BLaER1 treated with 17β-estradiol and CSF1 and Interleukin-3, amounts not matched to agents 10 nM and 100 nM (cell line): ENCODE measurements around the gene TMEM81.

ENCODE experiments used
- H3K27ac ChIP-seq, 11 experiments: shearing (Covaris generic); formaldehyde crosslinking; 2 replicates each; pipeline ENCODE4 v1.8.1; 2022
- H3K27me3 ChIP-seq, 11 experiments: shearing (Covaris generic); formaldehyde crosslinking; 2 replicates each; pipeline ENCODE4 v1.8.1; 2022
- H3K36me3 ChIP-seq, 11 experiments: shearing (Covaris generic); formaldehyde crosslinking; 2 replicates each; pipeline ENCODE4 v1.8.1; 2022
- H3K4me1 ChIP-seq, 10 experiments: shearing (Covaris generic); formaldehyde crosslinking; 2 replicates each; pipeline ENCODE4 v1.8.1; 2022
- H3K4me2 ChIP-seq, 11 experiments: shearing (Covaris generic); formaldehyde crosslinking; 2 replicates each; pipeline ENCODE4 v1.8.1; 2022
- H3K4me3 ChIP-seq, 10 experiments: shearing (Covaris generic); formaldehyde crosslinking; 2 replicates each; pipeline ENCODE4 v1.8.1; 2022
- H3K9ac ChIP-seq, 11 experiments: shearing (Covaris generic); formaldehyde crosslinking; 2 replicates each; pipeline ENCODE4 v1.8.1; 2022
- H3K9me3 ChIP-seq, 11 experiments: shearing (Covaris generic); formaldehyde crosslinking; replicated peaks in 1 of 11; 2 replicates each; pipeline ENCODE4 v1.8.1; 2022
- H4K20me1 ChIP-seq, 11 experiments: shearing (Covaris generic); formaldehyde crosslinking; 2 replicates each; pipeline ENCODE4 v1.8.1; 2022
- Cebpa-rat ChIP-seq, 11 experiments: shearing (Covaris generic); IDR thresholded peaks; 2 replicates each; pipeline ENCODE4 v1.8.1; 2022

Gene TMEM81

DNA sequence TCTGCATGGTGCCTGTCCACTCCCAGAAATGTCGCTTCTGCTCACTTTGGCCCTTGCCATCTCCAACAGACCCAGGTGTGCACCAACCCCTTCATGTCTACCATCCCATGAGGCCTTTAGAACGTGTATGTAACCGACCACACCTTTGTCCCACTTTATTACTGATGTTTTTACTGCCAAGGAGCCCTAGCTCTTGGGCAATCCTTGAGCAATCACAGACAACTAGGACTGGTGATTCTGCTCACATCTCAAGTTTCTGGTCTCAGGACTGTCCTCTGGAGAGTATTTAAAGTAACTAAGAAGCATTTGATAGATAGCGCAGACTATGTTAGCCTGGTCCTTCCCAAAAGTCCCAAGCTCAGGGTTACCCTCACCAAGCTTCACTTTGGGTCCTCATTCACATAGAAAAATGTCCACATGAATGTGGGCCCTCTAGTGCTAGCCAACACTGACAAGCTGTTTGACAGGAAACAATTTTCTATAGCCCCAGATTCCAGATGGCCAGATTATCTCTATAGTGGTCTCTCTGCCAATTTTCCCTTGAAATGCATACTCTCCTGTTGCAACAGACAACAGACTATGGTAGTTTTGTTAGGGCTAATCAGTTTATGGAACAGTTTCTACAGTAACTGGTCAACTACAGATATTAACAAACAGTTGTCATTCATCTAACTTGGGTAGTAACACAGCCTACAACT, 6.9 kb upstream of the TMEM81 start:
- TF ChIP-seq Cebpa-rat (IDR thresholded peaks at IDR 0.05) = no peak
- peaks cover 89 to 100% (median 96%) of the 10 kb centered on the region in 11 experiments for H3K36me3 ChIP-seq
- no peak overlapping the region for H3K4me3 ChIP-seq
- H3K4me2 ChIP-seq = no peak overlapping the region
- H3K27ac ChIP-seq = no peak overlapping the region
- H3K27me3 ChIP-seq = no peaks in the 10 kb centered on the region
- H3K9ac ChIP-seq = no peak overlapping the region
- H4K20me1 ChIP-seq = peaks cover 0 to 20% (median 0%) of the 10 kb centered on the region in 11 experiments; a peak in 5 of 22 replicates
- H3K9me3 ChIP-seq = no peaks in the 10 kb centered on the region
- no peaks in the 10 kb centered on the region for H3K4me1 ChIP-seq

DNA sequence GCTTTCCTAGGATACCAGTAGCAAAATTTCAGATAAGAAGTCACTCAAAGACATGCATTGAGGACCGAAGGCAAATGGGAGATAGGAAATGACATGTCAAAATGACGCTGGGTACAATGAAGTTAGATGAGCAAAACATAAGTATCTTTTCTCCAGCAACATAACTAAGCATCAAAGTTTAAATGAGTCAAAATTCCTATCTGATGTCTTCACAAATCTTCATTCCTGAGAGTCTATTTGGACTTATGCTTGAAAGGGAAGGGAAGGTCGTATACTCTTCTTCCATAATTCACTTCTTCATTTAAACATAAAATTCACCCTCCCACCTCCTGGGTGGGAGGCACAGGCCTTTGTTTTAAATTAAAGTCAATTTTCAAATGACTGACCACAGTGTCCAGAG, 4.1 kb upstream of the TMEM81 start:
- no peak overlapping the region for H3K27ac ChIP-seq
- H4K20me1 ChIP-seq = peaks cover 0 to 20% (median 0%) of the 10 kb centered on the region in 11 experiments; a peak in 4 of 22 replicates
- H3K36me3 ChIP-seq = peaks cover 85 to 100% (median 94%) of the 10 kb centered on the region in 11 experiments
- no peaks in the 10 kb centered on the region for H3K9me3 ChIP-seq
- no peak overlapping the region for H3K4me2 ChIP-seq
- TF ChIP-seq Cebpa-rat (IDR thresholded peaks at IDR 0.05) = no peak
- no peak overlapping the region for H3K9ac ChIP-seq
- no peaks in the 10 kb centered on the region for H3K27me3 ChIP-seq
- H3K4me3 ChIP-seq = no peak overlapping the region
- H3K4me1 ChIP-seq = no peaks in the 10 kb centered on the region

DNA sequence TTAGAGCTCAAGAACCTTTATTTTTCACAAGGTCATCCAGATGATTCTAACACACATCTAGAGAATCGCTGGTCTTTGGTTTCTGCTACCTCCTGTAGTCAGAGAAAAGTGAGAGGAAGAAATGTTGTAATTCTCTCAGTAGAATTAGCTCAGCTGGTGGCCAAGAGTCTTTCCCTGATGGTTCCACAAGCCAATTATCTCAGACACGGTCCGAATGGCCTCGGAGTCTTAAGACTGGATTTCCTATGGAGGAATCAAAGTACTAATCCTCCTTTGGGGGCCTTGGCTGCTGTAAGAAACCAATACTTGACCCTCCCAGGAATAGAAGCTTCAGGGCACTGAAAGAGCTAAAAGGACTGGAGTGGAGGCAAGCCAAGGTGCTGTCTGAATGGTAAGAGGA, 1.8 kb downstream of the TMEM81 start:
- H3K4me1 ChIP-seq = no peaks in the 10 kb centered on the region
- no peak for TF ChIP-seq Cebpa-rat (IDR thresholded peaks at IDR 0.05)
- H3K4me3 ChIP-seq = no peak overlapping the region
- 0 out of 22 replicates have a peak, but pooled peaks cover 0 to 3% (median 0%) of the 10 kb centered on the region in 11 experiments for H4K20me1 ChIP-seq
- H3K9ac ChIP-seq = no peak overlapping the region
- peaks cover 34 to 52% (median 45%) of the 10 kb centered on the region in 11 experiments for H3K36me3 ChIP-seq
- H3K27me3 ChIP-seq = no peaks in the 10 kb centered on the region
- H3K4me2 ChIP-seq = no peak overlapping the region
- no peak overlapping the region for H3K27ac ChIP-seq
- no peaks in the 10 kb centered on the region for H3K9me3 ChIP-seq

DNA sequence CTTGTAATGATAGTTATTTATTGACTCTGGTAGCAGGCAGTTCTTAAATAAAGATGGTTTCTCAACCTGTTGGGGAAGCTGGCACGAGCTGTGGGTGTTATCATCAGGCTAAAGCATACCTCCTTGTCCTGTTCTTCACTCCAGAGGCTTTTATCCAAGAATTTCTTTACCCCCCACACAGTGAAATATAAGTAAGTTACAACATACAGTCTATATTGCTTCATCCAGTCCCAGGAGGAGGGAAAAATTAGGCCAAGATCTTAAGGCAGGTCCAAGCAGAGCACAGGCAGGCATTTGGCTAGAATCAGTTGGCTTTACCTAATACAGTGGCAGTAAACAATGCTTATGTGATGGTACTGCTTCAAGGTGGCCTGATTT, 6.3 kb downstream of the TMEM81 start:
- no peaks in the 10 kb centered on the region for H3K27me3 ChIP-seq
- H3K4me1 ChIP-seq = peaks cover 0 to 10% (median 7%) of the 10 kb centered on the region in 10 experiments; a peak in 9 of 20 replicates
- H3K4me2 ChIP-seq = no peak overlapping the region
- no peak overlapping the region for H3K9ac ChIP-seq
- no peaks in the 10 kb centered on the region for H3K9me3 ChIP-seq
- no peak for TF ChIP-seq Cebpa-rat (IDR thresholded peaks at IDR 0.05)
- H3K36me3 ChIP-seq = peaks cover 0 to 7% (median 4%) of the 10 kb centered on the region in 11 experiments; a peak in 7 of 22 replicates
- no peak overlapping the region for H3K4me3 ChIP-seq
- H4K20me1 ChIP-seq = peaks cover 0 to 13% (median 0%) of the 10 kb centered on the region in 11 experiments; a peak in 2 of 22 replicates
- no peak overlapping the region for H3K27ac ChIP-seq

DNA sequence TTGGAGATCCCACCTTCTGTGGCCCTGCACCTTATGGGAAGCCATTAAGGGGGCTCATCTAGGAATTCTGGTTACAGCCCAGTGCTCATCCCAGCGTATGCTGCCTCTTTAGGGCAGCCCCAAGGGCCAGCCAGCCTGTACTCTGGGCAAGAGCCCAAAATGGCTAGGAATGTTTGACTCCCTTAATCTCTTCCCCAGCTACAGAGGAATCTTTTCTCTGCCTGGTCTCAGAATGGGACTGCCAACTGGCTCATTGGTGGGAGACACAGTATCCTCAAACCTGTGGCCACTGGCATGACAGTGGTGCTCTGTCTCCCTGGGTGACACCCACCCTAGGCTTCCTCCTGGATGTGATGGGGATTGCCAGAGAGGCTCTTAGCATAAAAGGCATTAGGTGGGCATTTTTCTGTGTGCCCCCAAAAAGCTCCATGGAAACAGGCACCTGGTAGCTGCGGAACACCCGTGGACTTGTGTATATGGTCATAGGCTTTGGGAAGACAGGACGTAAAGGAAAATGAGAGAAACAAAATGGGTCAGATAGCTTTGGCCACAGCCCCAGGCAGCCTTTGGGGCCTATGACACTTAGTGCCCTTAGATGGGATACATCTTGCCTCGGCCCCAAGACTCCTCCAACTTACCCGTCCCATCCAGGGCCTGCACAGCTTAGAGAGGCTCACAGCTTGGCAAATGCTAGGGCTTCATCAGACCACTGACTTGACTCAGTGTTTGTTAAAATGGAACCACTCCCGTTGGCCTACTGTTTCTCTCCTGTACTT, 6.9 kb downstream of the TMEM81 start:
- Histone ChIP-seq H3K9me3 (no peaks in the 10 kb centered on the region), H4K20me1 (peaks cover 0 to 14% (median 0%) of the 10 kb centered on the region in 11 experiments; a peak in 2 of 22 replicates), H3K27ac (no peak overlapping the region), H3K27me3 (no peaks in the 10 kb centered on the region), H3K4me2 (no peak overlapping the region), H3K4me1 (peaks cover 0 to 10% (median 7%) of the 10 kb centered on the region in 10 experiments; a peak in 9 of 20 replicates), H3K36me3 (peaks cover 0 to 2% (median 0%) of the 10 kb centered on the region in 11 experiments; a peak in 2 of 22 replicates), H3K4me3 (no peak overlapping the region), H3K9ac (no peak overlapping the region)
- no peak for TF ChIP-seq Cebpa-rat (IDR thresholded peaks at IDR 0.05)

DNA sequence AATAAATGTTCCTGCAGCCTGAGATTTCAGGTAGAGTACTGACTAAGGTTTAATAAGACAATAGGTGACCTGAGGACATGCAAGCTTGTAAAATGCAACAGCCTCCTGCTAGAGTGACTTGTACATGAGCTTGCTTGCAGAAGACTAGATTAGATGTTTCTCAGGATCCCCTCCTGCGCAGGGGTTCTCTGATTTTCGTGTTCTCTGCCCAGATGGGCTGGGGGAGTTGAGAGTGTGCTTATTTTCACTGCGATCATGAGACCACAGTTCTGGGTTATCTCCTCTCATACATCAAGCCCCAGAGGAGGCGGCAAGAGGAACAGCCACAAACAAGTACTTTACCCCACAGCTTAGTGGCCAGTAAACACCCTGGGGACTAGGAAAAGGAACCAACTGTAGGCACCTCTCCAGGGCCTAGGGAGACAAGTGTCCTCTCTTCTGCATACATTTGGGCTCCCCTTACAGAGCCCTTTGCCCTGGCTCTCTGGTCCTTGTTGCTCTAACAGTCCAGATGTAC, 8.0 kb downstream of the TMEM81 start:
- H3K4me2 ChIP-seq = peak overlapping the region in 4 of 11 experiments; percentile 3 to 34 (median 27); a peak in 6 of 22 replicates
- no peaks in the 10 kb centered on the region for H3K9me3 ChIP-seq
- peaks cover 0 to 10% (median 7%) of the 10 kb centered on the region in 10 experiments; a peak in 9 of 20 replicates for H3K4me1 ChIP-seq
- H3K27ac ChIP-seq = no peak overlapping the region
- H3K27me3 ChIP-seq = no peaks in the 10 kb centered on the region
- no peaks in the 10 kb centered on the region for H3K36me3 ChIP-seq
- peaks cover 0 to 14% (median 0%) of the 10 kb centered on the region in 11 experiments; a peak in 2 of 22 replicates for H4K20me1 ChIP-seq
- no peak for TF ChIP-seq Cebpa-rat (IDR thresholded peaks at IDR 0.05)
- no peak overlapping the region for H3K4me3 ChIP-seq
- peak overlapping the region in 1 of 11 experiments; percentile 5; a peak in 1 of 22 replicates for H3K9ac ChIP-seq

DNA sequence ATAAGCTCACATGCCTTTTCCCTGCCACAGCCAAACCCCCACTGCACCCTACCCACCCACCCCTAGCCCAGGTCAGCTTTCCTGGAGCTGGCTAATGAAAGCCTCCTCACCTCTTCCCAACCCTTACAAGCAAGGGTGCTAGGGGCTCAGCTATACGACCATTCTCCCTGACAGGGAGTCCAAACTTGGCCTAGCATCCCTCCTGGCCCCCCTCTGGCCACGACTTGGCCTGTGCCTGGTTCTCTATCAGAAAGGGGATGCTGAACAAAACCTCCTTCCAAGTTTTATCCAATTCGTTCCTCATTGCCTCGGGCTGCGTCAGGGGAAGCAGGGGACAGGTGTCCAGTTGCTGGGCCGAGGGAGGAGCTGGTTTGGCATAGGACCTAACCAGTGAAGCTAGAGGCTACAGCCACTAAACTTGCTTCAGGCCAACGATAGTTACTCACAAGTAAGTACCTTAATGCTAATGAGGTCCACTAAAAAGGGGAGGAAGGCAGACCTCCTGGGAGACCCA, 8.6 kb downstream of the TMEM81 start:
- peak overlapping the region in 1 of 11 experiments; percentile 34; a peak in 1 of 22 replicates for H3K4me2 ChIP-seq
- H3K4me1 ChIP-seq = peaks cover 0 to 10% (median 7%) of the 10 kb centered on the region in 10 experiments; a peak in 9 of 20 replicates
- H3K9ac ChIP-seq = no peak overlapping the region
- H3K9me3 ChIP-seq = no peaks in the 10 kb centered on the region
- H3K27me3 ChIP-seq = no peaks in the 10 kb centered on the region
- no peaks in the 10 kb centered on the region for H3K36me3 ChIP-seq
- no peak overlapping the region for H3K4me3 ChIP-seq
- TF ChIP-seq Cebpa-rat (IDR thresholded peaks at IDR 0.05) = no peak
- H4K20me1 ChIP-seq = peaks cover 0 to 14% (median 0%) of the 10 kb centered on the region in 11 experiments; a peak in 2 of 22 replicates
- no peak overlapping the region for H3K27ac ChIP-seq

DNA sequence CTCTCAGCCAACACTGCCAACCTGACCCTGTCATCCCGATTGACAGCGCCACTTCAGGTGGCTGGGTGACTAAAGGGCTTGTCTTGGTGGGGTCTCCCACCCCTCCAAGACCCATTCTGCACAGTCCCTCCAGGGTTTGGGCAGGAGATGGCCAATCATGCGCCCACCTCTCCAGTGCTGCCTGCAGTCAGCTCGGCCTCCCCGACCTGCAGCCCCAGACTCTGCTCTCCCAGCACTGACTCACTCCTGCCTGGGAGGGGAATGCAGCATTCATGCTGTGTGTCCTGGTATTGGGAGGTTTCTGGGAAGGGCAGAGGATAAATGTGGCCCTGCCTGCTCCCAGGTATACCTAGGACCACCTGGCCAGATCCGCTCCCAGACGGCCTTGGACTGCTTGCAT, 9.7 kb downstream of the TMEM81 start:
- no peak overlapping the region for H3K4me2 ChIP-seq
- no peaks in the 10 kb centered on the region for H3K36me3 ChIP-seq

DNA sequence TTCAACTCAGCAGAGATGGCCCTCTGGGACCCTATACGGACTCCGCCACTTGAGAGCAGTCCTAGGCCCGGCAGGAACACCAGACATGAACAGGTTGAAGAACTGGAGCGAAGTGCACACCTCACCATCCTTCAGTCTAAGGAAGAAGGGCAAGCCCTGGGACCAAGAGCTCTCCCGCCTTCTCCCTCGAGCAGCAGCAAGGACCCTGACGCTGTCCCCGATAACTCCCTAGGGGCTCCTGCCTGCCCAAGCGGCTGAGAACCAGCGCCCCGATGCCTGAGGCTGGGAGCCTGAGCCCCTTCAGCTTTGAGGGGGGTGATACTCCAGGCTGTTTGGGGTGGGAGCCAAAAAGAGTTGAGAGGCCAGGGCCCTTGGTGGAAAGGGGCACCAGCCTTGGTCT, 10.2 kb downstream of the TMEM81 start:
- H3K27me3 ChIP-seq = no peaks in the 10 kb centered on the region
- TF ChIP-seq Cebpa-rat (IDR thresholded peaks at IDR 0.05) = no peak
- H3K4me2 ChIP-seq = no peak overlapping the region

More for the DNA sequence above, 9.7 kb downstream of the TMEM81 start:
- H4K20me1 ChIP-seq = peaks cover 0 to 14% (median 0%) of the 10 kb centered on the region in 11 experiments; a peak in 2 of 22 replicates
- H3K4me1 ChIP-seq = peaks cover 0 to 10% (median 7%) of the 10 kb centered on the region in 10 experiments; a peak in 9 of 20 replicates
- H3K27me3 ChIP-seq = no peaks in the 10 kb centered on the region
- no peaks in the 10 kb centered on the region for H3K9me3 ChIP-seq
- H3K4me3 ChIP-seq = no peak overlapping the region
- TF ChIP-seq Cebpa-rat (IDR thresholded peaks at IDR 0.05) = no peak
- H3K27ac ChIP-seq = no peak overlapping the region
- no peak overlapping the region for H3K9ac ChIP-seq

More for the DNA sequence above, 10.2 kb downstream of the TMEM81 start:
- no peak overlapping the region for H3K27ac ChIP-seq
- no peaks in the 10 kb centered on the region for H3K9me3 ChIP-seq
- peaks cover 0 to 10% (median 7%) of the 10 kb centered on the region in 10 experiments; a peak in 9 of 20 replicates for H3K4me1 ChIP-seq
- H4K20me1 ChIP-seq = peaks cover 0 to 14% (median 0%) of the 10 kb centered on the region in 11 experiments; a peak in 2 of 22 replicates
- no peak overlapping the region for H3K9ac ChIP-seq
- no peaks in the 10 kb centered on the region for H3K36me3 ChIP-seq
- H3K4me3 ChIP-seq = no peak overlapping the region
